GM12875 (cell line): ENCODE data around the gene ZBTB7A.

ENCODE experiments used
- H3K4me3 ChIP-seq: one replicate; pipeline ENCODE4 v1.5.1; 2011; ENCODE audit warnings: low read depth, low read length, control low read depth
- TF ChIP-seq, protein P1 (sequence below): IDR thresholded peaks from 2 replicates; pipeline ENCODE4 v1.5.1; 2011; ENCODE audit warnings: low read depth, mild to moderate bottlenecking, control low read depth, inconsistent platforms, low read length, moderate library complexity, borderline replicate concordance; ENCODE audit not compliant: insufficient read depth

ZBTB7A gene

DNA sequence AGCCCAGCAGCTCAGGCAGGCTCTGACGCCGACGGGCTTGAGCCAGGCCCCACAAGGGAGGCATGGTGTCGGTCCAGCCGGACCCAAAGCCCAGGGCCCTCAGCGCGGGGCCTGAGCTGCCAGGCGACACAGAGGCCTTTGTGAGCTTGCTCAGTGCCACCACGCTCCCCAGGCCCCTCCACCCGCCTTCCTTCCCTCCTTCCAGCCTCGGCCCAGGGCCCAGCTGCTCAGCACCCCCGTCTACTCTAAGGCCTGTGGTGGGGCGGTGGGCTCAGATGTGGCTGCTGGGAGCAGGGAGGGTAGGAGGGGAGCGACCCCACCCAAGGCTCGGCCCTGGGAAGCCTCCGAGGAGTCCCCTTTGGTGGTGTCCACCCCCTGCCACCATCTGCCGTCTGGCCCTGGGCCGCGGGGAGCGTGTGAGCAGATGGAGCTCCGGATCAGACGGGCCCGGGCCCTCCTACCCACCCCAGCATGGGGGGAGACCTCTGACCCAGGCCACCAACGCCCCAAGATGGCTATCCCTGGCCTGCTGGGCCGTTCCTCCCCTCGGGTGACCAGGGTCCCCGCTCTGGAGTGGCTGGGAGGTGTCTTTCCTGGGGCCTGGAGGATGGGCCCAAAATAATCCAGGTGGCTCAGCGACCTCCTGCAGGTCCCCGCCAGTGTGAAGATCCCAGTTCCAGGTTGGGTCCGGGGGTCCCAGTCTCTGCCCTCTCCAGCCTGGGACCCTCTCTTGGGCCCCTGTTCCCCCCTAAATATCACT, 7.8 kb downstream of the ZBTB7A start:
- TF ChIP-seq, protein P1, sequence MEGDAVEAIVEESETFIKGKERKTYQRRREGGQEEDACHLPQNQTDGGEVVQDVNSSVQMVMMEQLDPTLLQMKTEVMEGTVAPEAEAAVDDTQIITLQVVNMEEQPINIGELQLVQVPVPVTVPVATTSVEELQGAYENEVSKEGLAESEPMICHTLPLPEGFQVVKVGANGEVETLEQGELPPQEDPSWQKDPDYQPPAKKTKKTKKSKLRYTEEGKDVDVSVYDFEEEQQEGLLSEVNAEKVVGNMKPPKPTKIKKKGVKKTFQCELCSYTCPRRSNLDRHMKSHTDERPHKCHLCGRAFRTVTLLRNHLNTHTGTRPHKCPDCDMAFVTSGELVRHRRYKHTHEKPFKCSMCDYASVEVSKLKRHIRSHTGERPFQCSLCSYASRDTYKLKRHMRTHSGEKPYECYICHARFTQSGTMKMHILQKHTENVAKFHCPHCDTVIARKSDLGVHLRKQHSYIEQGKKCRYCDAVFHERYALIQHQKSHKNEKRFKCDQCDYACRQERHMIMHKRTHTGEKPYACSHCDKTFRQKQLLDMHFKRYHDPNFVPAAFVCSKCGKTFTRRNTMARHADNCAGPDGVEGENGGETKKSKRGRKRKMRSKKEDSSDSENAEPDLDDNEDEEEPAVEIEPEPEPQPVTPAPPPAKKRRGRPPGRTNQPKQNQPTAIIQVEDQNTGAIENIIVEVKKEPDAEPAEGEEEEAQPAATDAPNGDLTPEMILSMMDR = no peak
- peak overlapping the region; percentile 10 for H3K4me3 ChIP-seq

DNA sequence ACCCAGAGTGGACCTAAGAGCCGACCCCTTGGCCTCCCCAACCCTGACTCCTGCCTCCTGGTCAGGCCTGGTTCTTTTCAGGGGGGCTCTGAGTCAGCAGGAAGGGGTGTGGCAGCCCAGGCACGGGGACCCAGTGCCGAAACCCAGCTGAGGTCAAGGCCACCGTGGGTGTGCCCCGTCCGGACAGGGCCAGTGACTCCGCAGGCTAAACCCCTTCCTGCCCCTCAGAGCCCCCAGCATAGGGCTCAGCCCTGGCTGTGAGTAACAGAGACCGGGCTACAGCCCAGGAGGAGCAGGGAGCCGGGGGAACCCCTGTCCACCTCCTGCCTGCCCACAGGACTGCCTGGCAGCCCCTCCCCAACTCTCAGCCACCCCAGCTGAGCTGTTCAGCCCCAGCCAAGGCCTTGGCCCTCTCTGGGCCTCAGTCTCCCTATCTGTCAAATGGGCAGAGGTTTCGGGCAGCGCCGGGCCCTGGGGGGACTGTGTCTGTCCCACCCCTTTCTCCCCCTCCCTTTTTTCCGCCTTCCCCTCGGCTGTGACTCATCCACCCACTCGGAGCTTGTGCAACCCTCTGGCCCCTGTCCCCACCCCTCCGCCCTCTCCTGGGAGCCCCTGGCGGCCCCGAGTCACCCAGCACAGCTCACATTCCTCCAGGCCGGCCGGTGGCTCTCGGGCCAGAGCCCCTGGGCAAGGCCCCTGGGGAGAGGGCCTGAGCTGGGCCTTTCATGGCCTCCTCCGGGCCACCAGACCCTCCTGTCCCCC, 8.6 kb downstream of the ZBTB7A start:
- no peak overlapping the region for H3K4me3 ChIP-seq
- TF ChIP-seq, protein P1 = no peak

DNA sequence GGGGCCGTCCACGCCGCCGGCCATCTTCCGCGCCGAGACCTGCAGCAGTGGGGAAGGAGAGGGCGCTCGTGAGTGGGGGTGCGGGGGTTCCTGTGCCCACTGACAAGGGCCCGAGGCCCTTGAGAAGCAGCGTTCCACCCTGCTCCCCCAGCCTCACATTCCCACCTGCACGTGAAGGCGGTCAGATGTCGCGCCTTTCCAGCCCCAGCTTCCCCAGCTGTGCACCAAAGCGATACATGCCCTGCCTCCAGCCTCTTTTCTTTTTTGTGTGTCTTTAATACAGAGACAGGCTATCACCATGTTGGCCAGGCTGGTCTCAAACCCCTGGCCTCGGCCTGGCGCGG, 11.5 kb downstream of the ZBTB7A start:
- no peak overlapping the region for H3K4me3 ChIP-seq
- TF ChIP-seq, protein P1 = no peak

DNA sequence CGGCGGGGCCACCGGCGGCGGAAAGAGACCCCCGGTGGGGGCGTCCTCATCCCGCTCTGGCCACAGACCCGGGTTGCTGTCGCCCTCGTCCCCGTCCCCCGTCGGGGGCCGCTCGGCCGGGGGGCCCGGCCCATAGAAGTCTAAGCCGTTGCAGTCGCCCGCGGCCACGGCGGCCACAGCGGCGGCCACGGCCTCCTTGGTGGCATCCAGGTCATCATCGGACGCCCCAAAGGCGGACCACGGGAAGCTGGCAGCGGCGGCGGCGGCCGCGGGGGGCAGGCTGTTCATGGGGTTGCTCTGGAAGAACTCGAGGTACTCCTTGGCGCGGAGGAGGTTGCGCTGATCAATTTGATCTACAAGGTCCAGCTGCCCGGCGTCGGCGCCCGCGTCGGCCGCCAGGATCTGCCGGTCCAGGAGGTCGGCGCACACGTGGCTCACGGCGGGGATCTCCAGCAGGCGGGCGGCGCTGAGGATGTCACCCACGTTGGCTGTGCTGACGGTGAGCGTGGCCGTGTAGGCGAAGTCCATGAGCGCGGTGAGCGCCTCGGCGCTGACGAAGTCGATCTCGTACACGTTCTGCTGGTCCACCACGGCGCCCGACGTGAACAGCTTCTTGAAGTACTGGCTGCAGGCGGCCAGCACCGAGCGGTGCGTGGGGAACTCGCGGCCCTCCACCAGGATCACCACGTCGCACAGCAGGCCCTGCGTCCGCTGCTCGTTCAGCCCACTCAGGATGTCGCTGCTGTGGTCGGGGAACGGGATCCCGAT, 12.1 kb downstream of the ZBTB7A start:
- no peak overlapping the region for H3K4me3 ChIP-seq
- TF ChIP-seq, protein P1 = no peak

DNA sequence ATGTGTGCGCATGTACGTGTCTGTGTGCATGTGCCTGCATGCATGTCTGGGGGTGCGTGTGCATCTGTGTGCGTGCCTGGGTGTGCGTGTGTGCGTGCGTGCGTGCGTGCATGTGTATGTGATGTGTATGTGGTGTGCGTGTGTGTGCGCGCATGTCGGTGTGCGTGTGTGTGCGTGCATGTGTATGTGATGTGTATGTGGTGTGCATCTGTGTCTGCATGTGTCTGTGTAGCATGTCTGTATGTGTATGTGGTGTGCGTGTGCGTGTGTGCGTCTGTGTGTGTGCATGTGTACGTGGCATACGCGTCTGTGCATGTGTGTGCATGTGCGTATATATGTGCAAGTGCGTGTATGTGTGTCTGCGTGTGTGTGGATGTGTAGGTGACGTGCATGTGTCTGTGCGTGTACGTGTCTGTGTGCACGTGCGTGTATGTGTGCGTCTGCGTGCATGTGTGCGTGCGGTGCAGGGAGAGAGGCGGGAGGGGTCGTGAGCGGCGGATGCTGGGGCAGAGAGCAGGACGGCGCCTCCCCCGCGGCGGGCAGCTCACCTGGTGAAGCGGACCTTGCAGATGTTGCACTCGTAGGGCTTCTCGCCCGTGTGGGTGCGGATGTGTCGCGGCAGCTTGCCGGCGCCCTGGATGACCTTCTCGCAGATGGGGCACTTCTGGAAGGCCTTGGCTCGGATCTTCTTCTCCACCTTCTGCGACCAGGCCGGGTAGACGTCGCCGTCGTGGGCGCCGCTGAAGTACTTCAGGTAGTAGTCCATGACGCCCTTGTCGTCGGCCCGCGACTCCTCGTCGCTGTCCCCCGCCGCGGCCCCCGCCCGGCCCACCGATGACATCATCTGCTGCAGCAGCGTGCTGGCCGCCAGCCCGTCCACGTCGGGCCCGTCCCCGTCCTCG, 13.0 kb downstream of the ZBTB7A start:
- no peak overlapping the region for H3K4me3 ChIP-seq

DNA sequence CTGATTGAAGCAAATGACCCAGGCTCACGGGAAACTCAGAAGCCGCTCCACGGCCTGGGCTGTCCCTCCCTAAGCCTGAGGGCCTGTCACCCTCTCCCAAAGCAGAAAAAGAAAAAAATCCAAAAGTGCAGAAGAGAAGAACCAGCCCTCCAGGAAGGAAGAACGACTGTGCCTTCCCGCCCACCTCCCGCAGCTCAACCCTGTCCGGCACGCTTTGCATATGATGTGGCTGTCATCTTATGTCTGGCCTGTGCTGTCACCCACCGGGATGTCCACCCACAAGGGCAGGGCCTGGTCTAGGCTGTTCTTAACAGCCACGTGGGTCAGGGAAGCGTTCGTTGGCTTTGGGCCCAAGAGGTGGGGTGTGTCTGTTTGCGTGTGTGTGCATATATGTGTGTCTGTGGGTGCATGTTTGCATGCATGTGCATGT, 13.7 kb downstream of the ZBTB7A start:
- H3K4me3 ChIP-seq = no peak overlapping the region
- TF ChIP-seq, protein P1 = no peak

More for the DNA sequence above, 13.0 kb downstream of the ZBTB7A start:
- TF ChIP-seq, protein P1 = no peak
